GM21390 (cell line): Measurements from ENCODE around the gene GDPD1.
A peak's percentile ranks its signal among the peaks of the same experiment; 100 is the strongest.
"Not testable (repeated sequence)": the region's sequence is repeated elsewhere in the genome, so short reads cannot be mapped to it uniquely, and the experiment has no call there.

Source experiments
- ATAC-seq: cut with Tn5 transposase; IDR thresholded peaks from one replicate; pipeline ENCODE4 v1.9.1; 2021; ENCODE audit not compliant: unreplicated experiment

GDPD1 gene

DNA sequence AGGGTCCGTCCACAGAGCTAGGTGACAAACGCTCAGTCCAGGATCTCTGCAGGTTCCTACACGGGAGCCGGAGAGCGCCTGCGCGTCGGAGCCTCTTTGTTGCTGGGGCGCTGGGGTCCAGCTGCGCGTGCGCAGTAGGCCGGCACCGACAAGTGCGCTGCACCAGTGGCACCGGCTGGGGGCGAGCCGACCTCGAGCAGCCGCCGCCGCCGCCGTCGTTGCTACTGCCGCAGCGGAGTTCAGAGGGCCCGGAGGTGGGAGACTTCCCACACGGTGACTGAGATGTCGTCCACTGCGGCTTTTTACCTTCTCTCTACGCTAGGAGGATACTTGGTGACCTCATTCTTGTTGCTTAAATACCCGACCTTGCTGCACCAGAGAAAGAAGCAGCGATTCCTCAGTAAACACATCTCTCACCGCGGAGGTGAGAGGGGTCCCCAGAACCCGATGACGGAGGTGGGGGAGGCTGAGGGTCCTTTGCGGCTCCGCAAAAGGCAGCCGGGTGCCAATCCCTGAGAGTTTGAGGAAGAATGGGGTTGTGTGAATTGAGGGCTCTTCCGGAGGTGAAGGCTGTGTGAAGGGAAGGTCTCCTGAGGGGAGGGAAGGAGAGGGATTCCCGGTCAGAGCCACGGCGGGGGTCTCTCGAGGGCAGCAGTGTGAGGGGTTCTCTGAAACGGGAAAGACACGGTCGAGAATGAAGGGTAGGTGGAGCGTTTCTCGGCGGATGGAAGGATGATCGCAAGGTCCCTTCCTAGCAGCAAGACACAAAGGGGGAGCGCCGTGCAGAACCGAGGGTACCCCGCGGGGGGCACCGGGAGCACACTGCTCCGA, at the start of gene GDPD1:
Gene GDPD1, plus strand, starts transcription at position 184 of the 831 bp plus-strand sequence. Its CDS starts 99 bp downstream, at position 283.
- peak; percentile 95 for ATAC-seq

DNA sequence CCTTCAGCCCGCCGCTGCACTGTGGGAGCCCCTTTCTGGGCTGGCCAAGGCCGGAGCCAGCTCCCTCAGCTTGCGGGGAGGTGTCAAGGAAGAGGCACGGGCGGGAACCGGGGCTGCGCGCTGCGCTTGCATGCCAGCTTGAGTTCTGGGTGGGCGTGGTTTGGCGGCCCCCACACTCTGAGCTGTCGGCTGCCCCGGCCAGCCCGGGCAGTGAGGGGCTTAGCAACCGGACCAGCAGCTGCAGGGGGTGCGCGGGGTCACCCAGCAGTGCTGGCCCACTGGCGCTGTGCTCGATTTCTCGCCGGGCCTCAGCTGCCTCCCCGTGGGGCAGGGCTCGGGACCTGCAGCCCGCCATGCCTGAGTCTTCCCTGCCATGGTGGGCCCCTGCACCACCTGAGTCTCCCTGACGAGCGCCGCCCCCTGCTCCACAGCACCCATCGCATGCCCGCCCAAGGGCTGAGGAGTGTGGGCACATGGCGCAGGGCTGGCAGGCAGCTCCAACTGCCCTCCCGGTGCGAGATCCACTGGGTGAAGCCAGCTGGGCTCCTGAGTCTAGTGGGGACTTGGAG, 47.8 kb upstream of the GDPD1 start:
- ATAC-seq: no peak

DNA sequence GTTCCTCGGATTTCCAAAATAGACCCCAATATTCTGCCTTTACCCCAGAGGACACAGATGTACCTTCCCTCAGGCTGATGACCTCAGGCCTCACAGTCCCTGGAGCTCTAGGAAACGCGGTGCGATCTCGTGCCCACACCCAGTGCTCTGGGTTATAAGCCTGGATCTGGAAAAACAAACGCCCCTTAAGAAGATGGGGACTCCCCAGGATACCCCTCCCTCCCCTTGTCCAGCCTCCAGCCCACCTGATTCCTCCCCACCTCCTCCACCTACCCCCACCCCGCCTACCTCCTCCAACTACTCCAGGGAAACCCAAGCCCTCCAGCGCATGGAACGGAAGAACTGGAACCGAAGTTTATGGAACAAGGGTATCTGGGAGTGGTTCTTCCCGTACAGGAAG, 45.6 kb upstream of the GDPD1 start:
- no peak for ATAC-seq

DNA sequence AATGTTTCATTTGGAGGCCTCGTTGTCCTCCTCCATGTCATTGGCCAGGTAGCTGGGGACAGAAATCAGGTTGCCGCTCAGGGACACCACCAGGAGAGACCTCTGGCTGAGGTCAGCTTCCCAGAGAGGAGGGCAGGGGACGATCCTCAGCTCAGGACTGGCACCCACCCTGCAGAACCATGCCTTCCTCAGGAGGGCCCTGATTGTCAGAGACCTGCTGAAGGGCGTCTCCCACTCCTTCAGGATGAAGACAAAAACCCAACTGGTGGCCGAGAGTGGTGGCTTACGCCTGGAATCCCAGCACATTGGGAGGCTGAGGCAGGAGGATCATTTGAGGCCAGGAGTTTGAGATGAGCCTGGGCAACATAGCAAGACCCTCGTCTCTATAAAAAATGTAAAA, 45.2 kb upstream of the GDPD1 start:
- ATAC-seq: no peak

DNA sequence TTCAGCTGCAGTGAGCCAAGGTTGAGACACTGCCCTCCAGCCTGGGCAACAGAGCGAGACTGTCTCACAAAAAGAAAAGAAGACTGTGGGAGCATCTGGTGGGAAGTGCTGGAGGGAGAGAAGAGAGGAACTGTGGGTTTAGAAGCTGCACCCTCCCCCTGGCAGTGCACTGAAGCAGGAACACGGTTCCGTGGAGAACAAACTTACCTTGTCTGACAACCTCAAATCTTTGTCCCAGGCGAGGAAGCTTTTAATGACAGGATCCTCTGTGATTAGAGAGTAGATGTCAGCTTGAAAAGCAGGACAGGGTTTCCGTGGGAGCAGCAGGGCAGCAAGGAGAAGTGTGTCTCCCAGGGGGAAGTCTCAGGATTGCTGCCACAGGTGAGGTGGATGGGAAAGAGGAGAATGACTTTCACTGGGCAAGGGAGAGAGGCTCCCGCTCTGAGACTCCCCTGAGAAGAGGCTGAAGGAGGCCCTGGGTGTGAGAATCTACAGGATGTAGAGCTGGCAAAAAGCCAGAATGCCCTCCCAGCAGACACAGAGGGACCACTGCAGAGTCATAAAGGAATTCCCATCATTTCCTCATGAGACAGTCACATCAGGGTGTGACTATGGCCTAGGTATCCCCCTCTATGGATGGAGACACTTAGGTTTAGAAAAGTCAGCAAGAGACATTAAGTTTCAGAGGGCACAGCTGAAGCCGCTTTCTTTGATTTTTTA, 41.9 kb upstream of the GDPD1 start:
- no peak for ATAC-seq

DNA sequence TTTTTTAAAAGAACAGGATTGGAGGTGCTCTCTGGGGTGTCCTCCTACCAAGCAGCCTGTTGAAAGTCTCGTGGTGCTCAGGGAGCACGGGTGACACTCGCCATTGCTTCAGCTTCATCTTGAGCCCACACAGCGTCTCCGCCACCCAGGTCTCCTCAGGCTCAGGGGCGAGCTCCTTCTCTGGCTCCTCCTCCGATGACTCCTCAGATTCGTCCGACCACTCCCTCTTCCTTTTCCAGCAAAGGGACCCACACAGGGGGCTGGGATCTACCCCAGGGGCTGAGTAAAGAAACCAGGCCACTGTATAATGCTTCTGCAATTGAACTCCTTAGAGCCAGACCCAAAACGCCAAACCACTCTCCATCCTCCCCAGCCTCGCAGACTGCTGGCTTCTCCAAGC, 40.7 kb upstream of the GDPD1 start:
- not testable (repeated sequence) for ATAC-seq

DNA sequence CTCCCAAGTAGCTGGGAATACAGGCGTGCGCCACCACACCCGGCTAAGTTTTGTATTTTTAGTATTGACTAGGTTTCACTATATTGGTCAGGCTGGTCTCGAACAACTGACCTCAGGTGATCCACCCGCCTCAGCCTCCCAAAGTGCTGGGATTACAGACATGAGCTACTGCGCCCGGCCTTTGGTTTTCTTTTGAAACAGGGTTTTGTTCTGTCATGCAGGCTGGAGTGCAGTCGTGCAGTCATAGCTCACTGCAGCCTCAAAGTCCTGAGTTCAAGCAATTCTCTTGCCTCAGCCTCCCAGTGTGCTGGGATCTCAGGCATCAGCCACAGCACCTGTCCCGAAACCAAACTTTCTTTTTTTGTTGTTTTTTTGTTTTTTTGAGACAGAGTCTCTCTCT, 39.7 kb upstream of the GDPD1 start:
- ATAC-seq: no peak

DNA sequence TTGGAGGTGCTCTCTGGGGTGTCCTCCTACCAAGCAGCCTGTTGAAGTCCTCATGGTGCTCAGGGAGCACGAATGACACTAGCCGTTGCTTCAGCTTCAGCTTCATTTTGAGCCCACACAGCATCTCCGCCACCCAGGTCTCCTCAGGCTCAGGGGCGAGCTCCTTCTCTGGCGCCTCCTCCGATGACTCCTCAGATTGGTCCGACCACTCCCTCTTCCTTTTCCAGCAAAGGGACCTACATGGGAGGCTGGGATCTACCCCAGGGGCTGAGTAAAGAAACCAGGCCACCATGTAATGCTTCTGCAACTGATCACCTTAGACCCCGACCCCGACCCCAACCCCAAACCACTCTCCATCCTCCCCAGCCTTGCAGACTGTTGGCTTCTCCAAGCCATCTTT, 38.8 kb upstream of the GDPD1 start:
- ATAC-seq: no peak

DNA sequence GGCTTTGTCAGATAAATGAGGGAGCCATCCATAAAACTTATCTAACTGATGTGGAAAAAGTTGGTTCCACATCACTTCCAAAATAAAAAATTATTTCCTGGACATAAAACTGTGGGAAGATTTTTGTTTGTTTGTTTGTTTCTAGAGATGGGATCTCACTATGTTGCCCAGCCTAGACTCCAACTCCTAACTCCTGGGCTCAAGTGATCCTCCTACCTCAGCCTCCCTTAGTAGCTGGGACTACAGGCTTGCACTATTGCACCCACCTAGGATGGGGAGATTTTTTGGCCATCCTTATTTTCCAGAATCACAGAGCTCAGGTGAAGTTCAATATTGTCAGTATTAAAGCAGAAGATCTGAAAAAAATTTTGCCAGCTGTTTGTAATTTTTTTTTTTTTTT, 34.3 kb upstream of the GDPD1 start:
- ATAC-seq: no peak

DNA sequence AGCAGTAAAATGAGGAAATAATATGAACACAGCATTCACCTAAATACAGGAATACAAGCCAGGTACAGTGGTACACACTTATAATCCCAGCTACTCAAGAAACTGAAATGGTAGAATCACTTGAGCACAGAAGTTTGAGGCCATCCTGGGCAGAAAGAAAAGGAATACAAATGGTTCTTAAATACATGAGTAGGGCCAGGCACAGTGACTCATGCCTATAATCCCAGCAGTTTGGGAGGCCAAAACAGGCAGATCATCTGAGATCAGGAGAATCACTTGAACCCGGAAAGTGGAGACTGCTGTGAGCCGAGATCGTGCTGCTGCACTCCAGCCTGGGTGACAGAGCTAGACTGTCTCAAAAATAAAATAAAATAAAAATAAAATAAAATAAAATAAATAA, 33.5 kb upstream of the GDPD1 start:
- no peak for ATAC-seq

DNA sequence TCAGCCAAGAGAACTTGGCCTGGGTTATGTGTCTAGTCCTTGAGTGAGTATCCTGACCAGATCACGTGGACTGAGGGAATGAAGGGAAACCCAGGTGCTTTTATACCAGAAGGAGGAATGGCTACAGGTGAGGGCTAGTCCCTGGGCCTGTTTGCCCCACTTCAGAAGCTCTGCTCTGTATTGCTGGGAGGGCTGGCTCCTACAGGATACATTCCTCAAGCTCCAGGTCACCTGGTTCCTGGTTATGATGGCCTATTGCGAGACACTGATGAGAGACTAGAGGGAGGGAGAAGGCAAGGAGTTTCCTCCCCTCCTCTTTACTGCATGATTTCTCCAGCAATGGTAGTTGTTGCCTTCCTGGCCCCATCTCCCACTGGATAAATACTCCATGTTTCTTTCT, 29.5 kb upstream of the GDPD1 start:
- ATAC-seq: no peak

DNA sequence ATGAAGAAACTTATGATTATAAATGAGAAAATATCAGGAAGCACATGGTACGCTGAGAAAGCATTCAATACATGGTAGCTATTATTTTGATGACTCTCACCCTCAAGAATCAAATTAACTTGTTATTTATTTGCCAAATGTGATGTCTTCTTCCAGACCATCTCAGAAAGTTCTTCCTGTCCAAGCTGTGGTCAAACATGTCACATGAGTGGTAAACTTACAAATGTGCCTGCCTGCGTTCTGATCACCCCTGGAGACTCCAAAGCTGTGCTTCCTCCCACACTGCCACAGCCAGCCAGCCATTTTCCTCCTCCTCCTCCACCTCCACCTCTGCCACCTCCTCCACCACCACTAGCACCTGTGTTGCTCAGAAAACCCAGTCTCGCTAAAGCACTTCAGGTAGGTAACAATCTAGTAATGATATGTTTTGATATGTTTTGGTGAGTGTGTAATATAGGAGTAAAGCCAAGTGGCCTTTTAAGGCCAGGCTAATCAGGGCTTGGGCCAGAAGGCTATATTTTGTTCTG, 26.9 kb upstream of the GDPD1 start:
- no peak for ATAC-seq

DNA sequence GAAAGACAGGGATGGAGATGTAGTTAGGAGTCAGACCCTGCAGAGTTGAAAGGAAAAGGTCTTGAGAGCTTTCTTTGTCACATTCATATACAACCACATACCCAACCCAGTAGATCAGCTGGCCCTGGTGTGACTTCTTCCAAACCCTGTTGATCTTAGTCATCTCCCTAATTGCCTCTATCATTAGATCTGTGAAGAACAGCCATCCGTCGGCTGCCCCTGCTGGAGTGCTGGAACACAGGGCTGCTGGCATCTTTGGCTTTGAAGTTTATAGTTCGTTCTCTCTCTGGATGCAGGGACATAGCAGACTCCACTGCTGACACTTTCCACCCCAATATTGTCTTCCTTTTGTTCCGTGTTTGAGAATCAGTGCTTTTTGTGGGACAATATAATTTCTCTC, 20.9 kb upstream of the GDPD1 start:
- ATAC-seq: no peak

DNA sequence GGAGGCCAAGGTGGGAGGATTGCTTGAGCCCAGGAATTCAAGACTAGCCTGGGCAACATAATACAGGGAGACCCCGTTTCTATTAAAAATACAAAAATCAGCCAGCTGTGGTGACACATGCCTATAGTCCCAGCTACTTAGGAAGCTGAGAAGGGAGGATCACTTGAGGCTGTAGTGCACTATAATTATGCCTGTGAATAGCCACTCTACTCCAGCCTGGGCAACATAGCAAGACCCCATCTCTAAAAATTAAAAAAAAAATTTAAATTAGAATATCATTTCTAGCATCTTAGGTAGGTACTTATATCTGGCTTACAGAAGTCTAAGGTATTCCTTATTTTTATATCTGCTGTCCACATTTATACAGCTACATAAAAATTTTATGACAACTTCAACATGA, 18.0 kb upstream of the GDPD1 start:
- ATAC-seq: no peak

DNA sequence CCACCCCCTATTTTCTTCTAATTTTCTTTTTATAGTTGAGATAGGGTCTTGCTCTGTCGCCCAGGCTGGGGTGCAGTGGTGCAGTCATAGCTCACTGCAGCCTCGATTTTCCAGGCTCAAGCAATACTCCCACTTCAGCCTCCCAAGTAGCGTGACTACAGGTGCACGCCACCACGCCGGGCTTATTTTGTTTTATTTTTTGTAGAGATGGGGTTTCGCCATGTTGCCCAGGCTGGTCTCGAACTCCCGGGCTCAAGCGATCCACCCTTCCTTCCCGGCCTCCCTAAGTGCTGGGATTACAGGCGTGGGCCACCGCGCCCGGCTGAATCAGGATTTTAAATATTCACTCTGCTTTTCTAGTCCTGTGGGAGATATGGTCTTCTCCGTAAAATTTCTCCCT, 941 bp upstream of the GDPD1 start:
- no peak for ATAC-seq

DNA sequence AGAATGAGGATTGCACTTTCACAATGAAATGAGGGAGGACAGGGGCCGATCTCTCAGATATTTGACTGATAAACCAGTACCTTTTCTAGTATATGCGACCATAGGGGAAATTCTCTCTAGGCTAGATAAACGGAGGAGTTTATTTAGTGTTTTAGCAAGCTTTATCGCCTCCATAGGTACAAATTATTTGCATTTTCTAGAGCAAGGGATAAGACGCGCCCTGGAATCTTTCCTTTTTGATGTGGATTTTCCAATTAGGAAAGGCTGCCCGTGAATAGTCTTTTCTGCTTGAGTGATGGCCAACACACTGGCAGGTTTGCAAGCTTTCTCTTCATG, 351 bp upstream of the GDPD1 start:
- ATAC-seq: no peak

DNA sequence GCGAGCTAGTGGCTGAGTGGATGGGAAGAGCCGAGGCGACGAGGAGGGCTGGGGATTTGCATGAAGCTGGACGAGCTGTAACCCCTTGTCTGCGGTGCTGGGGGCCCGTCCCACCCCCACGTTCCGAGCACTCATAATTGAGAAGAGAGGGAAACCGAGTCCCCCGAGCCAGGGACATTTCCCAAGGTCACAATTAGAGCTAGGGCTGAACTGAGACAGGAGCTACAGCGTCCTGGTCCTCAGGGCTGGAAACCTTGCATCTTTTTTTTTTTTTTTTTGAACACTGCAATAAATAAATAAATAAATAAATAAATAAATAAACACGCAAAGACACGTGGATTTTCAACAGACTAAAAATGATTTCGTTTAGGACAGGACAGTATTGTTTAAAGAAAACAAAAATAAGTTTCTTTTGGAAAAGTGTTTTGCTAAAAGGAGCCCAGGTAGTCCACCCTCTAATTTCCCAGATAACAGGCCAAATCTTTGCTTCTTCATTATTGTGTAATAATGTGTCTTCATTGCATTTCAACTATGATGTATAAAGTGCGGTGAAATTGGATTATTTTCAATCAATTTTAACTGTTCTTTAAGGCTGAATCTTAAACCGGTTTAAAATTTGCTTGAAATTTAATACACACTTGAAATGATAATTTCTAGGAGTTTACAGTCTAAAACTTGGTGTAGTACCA, 992 bp downstream of the GDPD1 start:
- ATAC-seq: no peak

DNA sequence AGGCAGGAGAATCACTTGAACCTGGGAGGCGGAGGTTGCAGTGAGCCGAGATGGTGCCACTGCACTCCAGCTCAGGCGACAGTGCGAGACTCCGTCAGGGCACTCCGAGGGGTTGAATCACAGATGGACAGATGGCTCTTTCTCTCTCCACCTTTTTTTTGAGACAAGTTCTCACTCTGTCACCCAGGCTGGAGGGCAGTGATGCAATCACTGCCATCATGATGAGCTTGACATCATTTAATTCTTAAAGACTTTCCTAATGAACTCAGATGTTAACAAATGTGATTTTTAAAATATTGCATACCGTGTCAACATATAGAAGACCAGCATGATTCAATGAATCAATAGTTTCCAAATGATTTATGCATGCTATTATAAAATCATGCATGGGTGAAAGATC, 3.5 kb downstream of the GDPD1 start:
- ATAC-seq: no peak

DNA sequence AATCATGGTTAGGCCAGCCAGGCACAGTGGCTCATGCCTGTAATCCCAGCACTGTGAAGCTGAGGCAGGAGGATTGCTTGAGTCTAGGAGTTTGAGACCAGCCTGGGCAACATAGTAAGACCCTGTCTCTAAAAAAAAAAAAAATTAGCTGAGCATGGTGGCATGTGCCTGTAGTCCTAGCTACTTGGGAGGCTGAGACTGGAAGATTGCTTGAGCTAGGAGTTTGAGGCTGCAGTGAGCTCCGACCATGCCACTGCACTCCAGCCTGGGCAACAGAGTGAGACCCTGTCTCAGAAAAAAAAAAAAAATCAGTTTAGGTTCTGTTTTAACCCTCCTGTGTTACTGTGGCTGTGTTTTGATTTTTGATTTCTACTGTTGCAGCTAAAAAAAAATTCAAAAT, 8.3 kb downstream of the GDPD1 start:
- ATAC-seq: not testable (repeated sequence)

DNA sequence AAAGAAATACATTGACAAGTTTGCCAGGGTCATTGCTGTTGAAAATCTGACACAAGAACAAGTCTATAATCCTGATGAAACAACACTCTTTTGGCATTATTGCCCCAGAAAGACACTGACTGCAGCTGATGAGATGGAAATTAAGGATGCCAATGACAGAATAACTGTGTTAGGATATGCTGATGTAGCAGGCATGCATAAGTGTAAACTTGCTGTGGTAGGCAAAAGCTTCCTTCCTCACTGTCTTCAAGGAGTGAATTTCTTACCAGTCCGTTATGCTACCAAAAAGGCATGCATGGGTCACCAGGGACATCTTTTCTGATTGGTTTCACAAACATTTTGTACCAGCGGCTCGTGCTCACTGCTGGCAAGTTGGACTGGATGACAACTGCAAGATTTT, 10.5 kb downstream of the GDPD1 start:
- ATAC-seq: no peak

DNA sequence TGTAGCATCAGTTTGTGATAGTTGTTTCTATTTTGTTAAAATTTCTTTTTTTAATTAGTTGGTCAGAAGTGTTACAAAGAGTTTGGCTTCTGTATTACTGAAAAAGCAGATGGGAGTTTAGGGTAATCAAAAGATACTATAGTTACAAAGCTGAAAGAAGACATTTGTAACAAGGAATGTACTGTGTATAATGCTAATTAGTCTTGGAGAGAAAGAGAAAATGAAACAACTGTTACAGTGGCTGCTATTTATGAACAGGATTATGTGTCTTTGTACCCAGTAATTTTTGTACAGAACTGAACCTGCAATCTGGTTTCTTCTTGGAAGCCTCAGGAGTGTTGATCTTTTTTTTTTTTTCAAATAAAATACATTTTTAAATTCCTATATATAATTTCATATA, 14.3 kb downstream of the GDPD1 start:
- no peak for ATAC-seq

DNA sequence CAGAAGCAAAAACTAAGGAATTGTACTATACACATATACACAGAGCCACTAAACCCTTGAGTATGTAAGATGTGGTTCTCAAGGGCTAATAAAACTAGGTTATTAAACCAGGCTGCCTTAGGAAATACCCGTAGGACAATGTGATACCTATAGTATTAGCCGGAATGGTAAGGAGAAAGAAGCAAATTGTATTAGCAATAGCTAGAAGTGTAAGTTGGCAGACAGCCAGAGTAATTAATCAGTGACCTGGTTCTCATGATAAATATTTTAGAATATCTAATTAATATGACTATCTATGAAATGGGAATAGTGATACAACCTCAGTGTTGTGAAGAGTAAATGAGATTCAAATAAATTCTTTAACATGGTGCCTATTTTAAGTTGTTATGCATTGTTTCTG, 18.6 kb downstream of the GDPD1 start:
- ATAC-seq: no peak
